Naive B cell (primary cell): ENCODE data around the gene CDH23. TPM values are rescaled to one million over a fixed set of nuclear protein-coding genes. Genes with fewer than 3 reads are reported as not detected.

Experiments
- ATAC-seq, 2 donors: fragments of 150-1000 bp; cut with Tn5 transposase; 2 replicates each; pipeline ENCODE4 v1.10.0; 2021; ENCODE audit warnings: low read depth in 2 of 2, mild to moderate bottlenecking in 2 of 2, moderate library complexity in 2 of 2
- DNase-seq: peaks from one replicate; pipeline ENCODE4 v3.0.0; 2022
- H3K27ac Mint-ChIP-seq, 6 donors: one replicate each; pipeline ENCODE4 v1.8.0; 2020 to 2022; ENCODE audit warnings: mild to moderate bottlenecking in 6 of 6, mixed read lengths in 6 of 6, moderate library complexity in 5 of 6, inconsistent platforms in 2 of 6
- H3K27me3 Mint-ChIP-seq, 3 donors: one replicate each; pipeline ENCODE4 v1.8.0; 2021 to 2022; ENCODE audit warnings: mixed read lengths in 3 of 3, mild to moderate bottlenecking in 1 of 3
- H3K36me3 Mint-ChIP-seq, 2 donors: one replicate each; pipeline ENCODE4 v1.8.0; 2020 to 2022; ENCODE audit warnings: mixed read lengths in 2 of 2, inconsistent platforms in 1 of 2, mild to moderate bottlenecking in 1 of 2
- H3K4me1 Mint-ChIP-seq, 3 donors: one replicate each; pipeline ENCODE4 v1.8.0; 2020 to 2022; ENCODE audit warnings: mixed read lengths in 3 of 3, inconsistent platforms in 1 of 3, mild to moderate bottlenecking in 1 of 3, moderate library complexity in 1 of 3
- H3K4me3 Mint-ChIP-seq, 8 donors: one replicate each; pipeline ENCODE4 v1.8.0; 2020 to 2022; ENCODE audit warnings: mild to moderate bottlenecking in 8 of 8, mixed read lengths in 8 of 8, moderate library complexity in 8 of 8, inconsistent platforms in 2 of 8
- H3K9me3 Mint-ChIP-seq, 7 donors: one replicate each; pipeline ENCODE4 v1.8.0; 2020 to 2022; ENCODE audit warnings: mixed read lengths in 7 of 7, mild to moderate bottlenecking in 5 of 7, inconsistent platforms in 2 of 7, moderate library complexity in 1 of 7
- polyA plus RNA-seq, 6 donors: library from polyadenylated mRNA; unstranded; fragments of 300-500 nt; fragmentation: Illumina TruSeq; gene quantifications; one replicate each; pipeline ENCODE4 v1.2.3, GENCODE V29; 2021; ENCODE audit warnings: low read depth in 6 of 6

The CDH23 gene
- polyA plus RNA-seq, 6 donors from 2014 or later = 0.05 to 0.62 (median 0.21) TPM; not detected in 2

- no peak for ATAC-seq
- H3K36me3 Mint-ChIP-seq = peaks cover 0 to 8% of the 10 kb centered on the region in 2 donors
Observed at GRCh38 chr10:71687077-71687476, 290.4 kb downstream of the CDH23 start.

GRCh38 chr10:71687480-71687879 lies 290.8 kb downstream of the CDH23 start:
- Mint-ChIP-seq H3K36me3 (peaks cover 0 to 8% of the 10 kb centered on the region in 2 donors), H3K4me3 (no peak overlapping the region), H3K9me3 (peaks cover 5 to 12% (median 7%) of the 10 kb centered on the region in 7 donors), H3K27ac (peak overlapping the region in 2 of 6 donors; percentile 21 to 70), H3K4me1 (peaks cover 13 to 22% (median 19%) of the 10 kb centered on the region in 3 donors), H3K27me3 (peaks cover 0 to 16% (median 0%) of the 10 kb centered on the region in 3 donors)
- ATAC-seq = no peak
- DNase-seq = no peak

More at GRCh38 chr10:71687077-71687476, 290.4 kb downstream of the CDH23 start:
- Mint-ChIP-seq H3K4me1 (peaks cover 13 to 22% (median 19%) of the 10 kb centered on the region in 3 donors), H3K27me3 (peaks cover 0 to 16% (median 0%) of the 10 kb centered on the region in 3 donors), H3K27ac (peak overlapping the region in 1 of 6 donors; percentile 79), H3K9me3 (peaks cover 5 to 12% (median 7%) of the 10 kb centered on the region in 7 donors), H3K4me3 (no peak overlapping the region)
- DNase-seq = no peak

GRCh38 chr10:71688256-71688655 lies 291.5 kb downstream of the CDH23 start:
- H3K4me1 Mint-ChIP-seq = peaks cover 13 to 19% (median 16%) of the 10 kb centered on the region in 3 donors

GRCh38 chr10:71690094-71690720 lies 293.5 kb downstream of the CDH23 start:
- Mint-ChIP-seq H3K4me3 (no peak overlapping the region), H3K27ac (no peak overlapping the region), H3K4me1 (peaks cover 21 to 24% (median 23%) of the 10 kb centered on the region in 3 donors), H3K9me3 (peaks cover 5 to 12% (median 7%) of the 10 kb centered on the region in 7 donors), H3K36me3 (peaks cover 0 to 8% of the 10 kb centered on the region in 2 donors), H3K27me3 (peaks cover 0 to 10% (median 0%) of the 10 kb centered on the region in 3 donors)
- no peak for ATAC-seq
- DNase-seq = no peak

More at GRCh38 chr10:71688256-71688655, 291.5 kb downstream of the CDH23 start:
- Mint-ChIP-seq H3K9me3 (peaks cover 5 to 12% (median 7%) of the 10 kb centered on the region in 7 donors), H3K27ac (peak overlapping the region in 5 of 6 donors; percentile 70 to 96 (median 94)), H3K36me3 (peaks cover 0 to 8% of the 10 kb centered on the region in 2 donors), H3K4me3 (peak overlapping the region in 1 of 8 donors; percentile 55), H3K27me3 (peaks cover 0 to 10% (median 0%) of the 10 kb centered on the region in 3 donors)
- DNase-seq = no peak
- ATAC-seq = no peak

- ATAC-seq (no peak), DNase-seq (no peak)
- H3K36me3 Mint-ChIP-seq = peaks cover 0 to 8% of the 10 kb centered on the region in 2 donors
- peaks cover 5 to 12% (median 7%) of the 10 kb centered on the region in 7 donors for H3K9me3 Mint-ChIP-seq
- H3K4me3 Mint-ChIP-seq = no peak overlapping the region
- peak overlapping the region in 3 of 6 donors; percentile 2 to 55 (median 44) for H3K27ac Mint-ChIP-seq
- peaks cover 25 to 36% (median 29%) of the 10 kb centered on the region in 3 donors for H3K4me1 Mint-ChIP-seq
- H3K27me3 Mint-ChIP-seq = peaks cover 0 to 5% (median 0%) of the 10 kb centered on the region in 3 donors
Observed at GRCh38 chr10:71691405-71691804, 294.7 kb downstream of the CDH23 start.

- ATAC-seq = no peak
- no peaks in the 10 kb centered on the region for H3K27me3 Mint-ChIP-seq
- no peak overlapping the region for H3K4me3 Mint-ChIP-seq
- H3K36me3 Mint-ChIP-seq = peaks cover 0 to 8% of the 10 kb centered on the region in 2 donors
- H3K9me3 Mint-ChIP-seq = peaks cover 5 to 11% (median 7%) of the 10 kb centered on the region in 7 donors
- peaks cover 29 to 49% (median 43%) of the 10 kb centered on the region in 3 donors for H3K4me1 Mint-ChIP-seq
- no peak for DNase-seq
- H3K27ac Mint-ChIP-seq = peak overlapping the region in 1 of 6 donors; percentile 16
Observed at GRCh38 chr10:71692598-71693306, 296.0 kb downstream of the CDH23 start.

- peaks cover 0 to 2% of the 10 kb centered on the region in 2 donors for H3K36me3 Mint-ChIP-seq
- peak overlapping the region in 2 of 8 donors; percentile 64 to 83 for H3K4me3 Mint-ChIP-seq
- no peaks in the 10 kb centered on the region for H3K27me3 Mint-ChIP-seq
- peaks cover 25 to 48% (median 39%) of the 10 kb centered on the region in 3 donors for H3K4me1 Mint-ChIP-seq
- peak overlapping the region in 2 of 6 donors; percentile 68 to 83 for H3K27ac Mint-ChIP-seq
- H3K9me3 Mint-ChIP-seq = peaks cover under 1 to 6% (median 1%) of the 10 kb centered on the region in 7 donors
- no peak for DNase-seq
- no peak for ATAC-seq
Observed at GRCh38 chr10:71693377-71693776, 296.7 kb downstream of the CDH23 start.

- H3K27me3 Mint-ChIP-seq = no peaks in the 10 kb centered on the region
- peak overlapping the region; percentile 68 to 95 (median 86) for H3K27ac Mint-ChIP-seq
- peaks cover 28 to 51% (median 38%) of the 10 kb centered on the region in 3 donors for H3K4me1 Mint-ChIP-seq
- H3K9me3 Mint-ChIP-seq = peaks cover 0 to 6% (median 1%) of the 10 kb centered on the region in 7 donors
- H3K36me3 Mint-ChIP-seq = no peaks in the 10 kb centered on the region
- ATAC-seq (peak; percentile 12), DNase-seq (no peak)
- peak overlapping the region; percentile 30 to 83 (median 61) for H3K4me3 Mint-ChIP-seq
Observed at GRCh38 chr10:71694039-71694501, 297.4 kb downstream of the CDH23 start.

GRCh38 chr10:71694567-71694968 lies 297.8 kb downstream of the CDH23 start:
- ATAC-seq = peak; percentile 95 to 96
- H3K4me1 Mint-ChIP-seq = peaks cover 28 to 51% (median 38%) of the 10 kb centered on the region in 3 donors
- DNase-seq = peak; percentile 88
- peak overlapping the region; percentile 67 to 92 (median 84) for H3K27ac Mint-ChIP-seq
- peaks cover 0 to 6% (median 1%) of the 10 kb centered on the region in 7 donors for H3K9me3 Mint-ChIP-seq
- H3K36me3 Mint-ChIP-seq = no peaks in the 10 kb centered on the region
- no peaks in the 10 kb centered on the region for H3K27me3 Mint-ChIP-seq
- peak overlapping the region; percentile 5 to 83 (median 59) for H3K4me3 Mint-ChIP-seq

- Mint-ChIP-seq H3K36me3 (no peaks in the 10 kb centered on the region), H3K4me1 (peaks cover 28 to 51% (median 38%) of the 10 kb centered on the region in 3 donors), H3K9me3 (peaks cover 0 to 6% (median 1%) of the 10 kb centered on the region in 7 donors), H3K27me3 (no peaks in the 10 kb centered on the region), H3K4me3 (peak overlapping the region in 3 of 8 donors; percentile 24 to 64 (median 50)), H3K27ac (peak overlapping the region in 3 of 6 donors; percentile 26 to 83 (median 51))
- ATAC-seq = no peak
- DNase-seq = no peak
Observed at GRCh38 chr10:71695502-71696476, 299.1 kb downstream of the CDH23 start.

- Mint-ChIP-seq H3K9me3 (peaks cover 0 to 2% (median 0%) of the 10 kb centered on the region in 7 donors), H3K27ac (no peak overlapping the region), H3K4me1 (peaks cover 28 to 51% (median 38%) of the 10 kb centered on the region in 3 donors)
Observed at GRCh38 chr10:71696628-71697326, 300.1 kb downstream of the CDH23 start.

More at GRCh38 chr10:71696628-71697326, 300.1 kb downstream of the CDH23 start:
- Mint-ChIP-seq H3K36me3 (no peaks in the 10 kb centered on the region), H3K27me3 (no peaks in the 10 kb centered on the region), H3K4me3 (peak overlapping the region in 4 of 8 donors; percentile 15 to 64 (median 38))
- DNase-seq = peak; percentile 53
- ATAC-seq = peak; percentile 13 to 29
